Medulla oblongata (tissue), 1 donor: Measurements from ENCODE around the gene ZNF22.

ENCODE experiments used
- DNase-seq: peaks from one replicate; pipeline ENCODE4 v3.0.0-alpha.2; 2015; ENCODE audit errors: extremely low spot score

The ZNF22 gene

DNA sequence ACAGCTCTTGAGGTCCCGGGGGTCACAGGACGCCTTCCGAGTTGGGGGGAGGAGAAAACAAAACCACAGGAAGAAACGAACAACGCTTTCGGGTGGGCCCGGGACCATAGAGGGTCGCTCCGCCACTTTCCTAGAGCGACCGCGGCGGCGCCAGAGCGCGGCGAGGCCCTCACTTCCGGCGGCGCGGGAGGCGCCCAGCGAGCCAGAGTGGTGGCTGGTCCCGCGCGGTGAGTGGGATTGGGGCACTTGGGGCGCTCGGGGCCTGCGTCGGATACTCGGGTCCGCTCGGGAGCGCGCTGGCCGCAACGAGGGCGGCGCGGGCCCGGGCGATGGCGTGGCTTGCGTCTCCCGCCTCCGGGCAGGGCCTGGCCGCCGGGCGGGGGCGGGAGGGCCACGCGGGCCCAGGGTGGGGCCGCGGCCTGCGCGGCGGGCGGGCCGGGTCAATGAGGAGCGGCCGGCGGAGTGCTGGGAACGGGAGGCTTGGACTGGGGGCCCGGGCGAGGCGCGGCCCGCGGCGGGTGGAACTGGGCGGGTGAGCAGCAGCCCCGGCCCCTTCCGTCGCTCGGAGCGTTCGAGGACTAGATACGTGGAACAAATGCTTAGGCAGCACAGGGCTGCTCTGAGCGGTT, at the start of gene ZNF22:
Gene ZNF22 (plus strand): TSS at position 172 of the 629 bp plus-strand sequence. CDS start 2,446 bp downstream, outside the sequence.
- DNase-seq, result peak; percentile 68

DNA sequence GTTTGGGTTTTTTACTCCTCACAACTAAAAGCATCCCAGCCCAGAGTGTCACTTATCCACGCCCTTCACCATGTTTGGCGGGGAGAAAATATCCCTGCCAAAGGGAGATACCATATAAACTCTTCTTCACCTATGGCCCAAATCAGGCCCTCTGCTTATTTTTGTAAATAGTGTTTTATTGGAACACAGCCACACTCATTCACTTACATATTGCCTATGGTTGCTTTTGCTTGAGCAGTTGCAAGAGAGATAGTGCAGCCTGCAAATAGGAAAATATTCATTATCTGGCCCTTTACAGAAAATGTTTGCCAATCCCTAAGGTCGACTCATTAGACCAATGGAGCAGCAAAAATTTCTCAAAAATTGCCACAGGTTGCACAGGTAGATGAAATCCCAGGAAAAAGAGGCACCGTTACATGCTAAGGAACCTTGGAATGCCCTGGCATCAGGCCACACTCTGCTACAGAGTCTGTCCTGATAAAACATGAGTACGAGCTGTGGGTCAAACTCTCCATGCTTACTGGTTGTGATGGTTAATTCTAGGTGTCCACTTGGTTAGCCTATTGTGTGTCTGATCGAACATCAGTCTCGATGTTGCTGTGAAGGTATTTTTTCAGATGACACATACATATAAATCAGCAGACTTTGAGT, 49.0 kb upstream of the ZNF22 start:
- DNase-seq, result no peak

DNA sequence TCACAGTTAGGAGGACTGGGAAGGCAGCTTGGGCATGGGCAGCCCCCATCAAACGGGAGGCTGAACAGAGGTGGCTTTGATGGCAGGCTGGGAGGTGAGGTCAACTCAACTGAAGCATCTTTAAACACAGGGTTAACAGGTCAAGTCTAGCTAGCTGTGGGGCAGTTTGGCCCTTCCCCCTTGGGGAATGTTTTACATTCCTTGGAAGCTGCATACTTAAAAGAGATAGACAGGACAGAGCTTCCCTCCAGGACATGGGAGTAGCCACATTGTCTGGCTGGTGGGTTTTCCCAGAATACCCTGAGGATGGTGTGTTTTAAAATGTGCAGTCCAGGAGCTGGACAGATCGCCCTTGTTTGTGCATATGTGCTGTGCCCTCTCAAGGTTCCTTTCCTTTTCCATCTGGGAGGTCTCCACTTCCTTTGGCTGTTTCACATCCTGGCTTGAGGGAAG, 47.9 kb upstream of the ZNF22 start:
- no peak for DNase-seq

DNA sequence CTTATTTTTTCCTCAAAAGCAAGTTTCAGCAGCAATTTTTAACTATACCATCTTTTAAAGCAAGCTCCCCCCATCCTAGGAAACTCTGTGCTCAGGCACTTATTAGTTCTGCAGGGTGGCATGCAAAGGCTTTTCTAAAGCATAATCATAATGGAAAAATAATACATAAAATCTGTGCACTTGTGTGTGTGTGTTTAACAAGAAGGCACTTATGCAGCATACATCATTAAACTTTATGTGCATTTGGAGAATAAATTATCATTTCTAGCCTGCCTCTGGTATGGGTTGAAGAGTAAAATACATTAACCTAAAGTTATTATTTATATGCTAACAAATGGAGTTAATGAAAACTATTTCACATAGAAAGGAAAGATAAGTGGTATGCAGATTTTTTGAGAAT, 46.7 kb upstream of the ZNF22 start:
- DNase-seq, result no peak

DNA sequence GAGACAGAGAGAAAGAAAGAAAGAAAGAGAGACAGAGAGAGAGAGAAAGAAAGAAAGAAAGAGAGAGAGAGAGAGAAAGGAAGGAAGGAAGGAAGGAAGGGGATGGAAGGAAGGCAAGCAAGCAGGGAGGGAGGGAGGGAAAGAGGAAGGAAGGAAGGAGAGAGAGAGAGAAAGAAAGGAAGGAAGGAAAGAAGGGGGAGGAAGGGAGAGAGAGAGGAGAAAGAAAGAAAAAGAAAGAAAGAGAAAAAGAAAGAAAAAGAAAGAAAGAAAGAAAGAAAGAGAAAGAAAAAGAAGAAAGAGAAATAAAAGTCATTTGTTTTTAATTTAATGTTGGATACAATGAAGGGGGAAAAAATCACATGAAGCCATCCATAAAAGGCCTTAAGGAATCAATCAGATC, 45.8 kb upstream of the ZNF22 start:
- no peak for DNase-seq

DNA sequence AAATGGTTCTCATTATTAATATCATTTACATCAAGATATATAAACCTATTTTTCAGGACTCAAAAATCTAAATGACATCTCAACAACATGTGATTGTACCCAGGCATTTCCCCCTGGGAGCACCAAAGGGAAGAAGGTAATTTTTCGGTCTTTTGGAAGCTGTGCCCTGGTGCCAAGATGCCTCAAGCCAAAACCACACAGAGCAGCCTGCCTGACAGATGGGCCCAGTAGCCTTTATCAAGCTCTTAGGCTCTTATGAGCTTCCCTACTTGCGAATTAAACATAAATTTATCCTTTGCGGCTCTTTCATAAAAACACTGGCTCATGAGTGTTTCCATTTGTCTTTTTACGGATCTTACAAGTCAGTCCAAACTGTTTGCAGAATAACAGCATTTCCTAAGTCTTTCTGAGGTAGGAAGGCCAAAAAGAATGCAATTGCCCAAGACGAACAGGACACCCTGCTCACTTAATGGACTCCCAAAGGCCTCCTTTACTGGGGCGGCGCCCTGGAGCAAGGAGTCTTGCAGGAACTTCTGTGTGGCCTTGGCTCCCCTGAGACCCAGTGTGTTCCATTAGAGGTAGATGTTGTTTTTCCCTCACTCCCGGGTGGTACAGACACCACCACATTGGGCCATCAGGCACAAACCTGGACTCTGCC, 45.2 kb upstream of the ZNF22 start:
- no peak for DNase-seq

DNA sequence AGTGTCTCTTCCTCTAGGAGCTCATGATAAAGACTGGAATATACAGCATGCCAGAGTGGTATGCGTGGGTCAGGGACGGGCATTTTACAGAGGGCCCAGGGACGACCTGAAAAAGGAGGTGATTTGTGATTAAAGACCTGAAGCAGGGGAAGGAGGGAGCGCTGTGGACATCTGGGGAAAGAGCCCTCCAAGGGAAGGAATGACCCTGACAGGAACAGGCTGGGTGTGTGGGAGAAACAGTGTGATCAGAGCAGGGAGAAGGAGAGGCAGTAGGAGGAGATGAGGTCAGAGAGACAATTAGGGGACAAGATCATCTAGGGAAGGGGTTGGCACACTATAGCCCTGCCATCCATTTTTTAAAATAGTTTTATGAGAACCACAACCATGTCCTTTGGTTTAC, 44.5 kb upstream of the ZNF22 start:
- no peak for DNase-seq

DNA sequence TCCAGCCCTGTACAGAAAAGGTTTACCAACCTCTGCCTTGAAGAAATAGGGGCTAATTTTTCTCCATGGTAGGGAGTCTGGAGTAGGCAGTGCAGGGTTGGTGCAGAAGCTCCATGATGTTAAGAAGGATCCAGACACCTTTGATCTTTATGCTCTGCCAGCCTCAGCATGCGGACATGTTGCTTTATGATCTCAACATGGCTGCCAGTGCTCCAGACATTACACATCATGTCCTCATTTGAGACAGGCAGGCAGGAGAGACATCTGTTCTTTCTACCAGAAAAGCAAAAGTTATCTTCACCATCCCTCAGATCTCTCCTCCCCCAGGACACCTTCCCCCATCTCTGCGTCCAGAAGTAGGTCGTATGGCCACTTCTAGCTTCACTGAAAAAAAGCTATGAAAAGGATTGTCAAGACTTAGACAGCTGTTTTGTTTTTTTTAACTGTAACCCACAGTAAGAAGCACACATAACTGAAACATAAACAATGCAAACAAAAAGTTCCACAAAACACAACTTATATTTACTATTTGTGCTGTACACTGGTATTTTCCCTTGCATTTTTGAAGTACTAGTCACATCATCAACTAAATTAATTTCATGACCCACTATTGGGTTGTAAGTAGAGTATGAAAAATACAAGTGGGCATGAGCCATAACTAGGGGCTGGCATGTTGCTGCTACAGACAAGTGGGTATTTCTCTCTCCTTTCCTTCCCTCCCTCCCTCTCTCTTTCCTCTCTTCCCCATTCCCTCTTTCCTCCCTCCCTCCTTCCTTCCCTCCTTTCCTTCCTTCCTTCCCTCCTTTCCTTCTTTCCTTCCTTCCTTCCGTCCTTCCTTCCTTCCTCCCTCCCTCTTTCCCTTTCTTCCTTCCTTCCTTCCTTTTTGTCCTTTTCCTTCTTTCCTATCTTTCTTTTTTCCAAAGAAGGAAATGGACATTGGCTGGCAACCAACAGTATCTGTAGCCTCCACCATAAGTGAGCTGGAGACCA, 43.7 kb upstream of the ZNF22 start:
- DNase-seq, result no peak

DNA sequence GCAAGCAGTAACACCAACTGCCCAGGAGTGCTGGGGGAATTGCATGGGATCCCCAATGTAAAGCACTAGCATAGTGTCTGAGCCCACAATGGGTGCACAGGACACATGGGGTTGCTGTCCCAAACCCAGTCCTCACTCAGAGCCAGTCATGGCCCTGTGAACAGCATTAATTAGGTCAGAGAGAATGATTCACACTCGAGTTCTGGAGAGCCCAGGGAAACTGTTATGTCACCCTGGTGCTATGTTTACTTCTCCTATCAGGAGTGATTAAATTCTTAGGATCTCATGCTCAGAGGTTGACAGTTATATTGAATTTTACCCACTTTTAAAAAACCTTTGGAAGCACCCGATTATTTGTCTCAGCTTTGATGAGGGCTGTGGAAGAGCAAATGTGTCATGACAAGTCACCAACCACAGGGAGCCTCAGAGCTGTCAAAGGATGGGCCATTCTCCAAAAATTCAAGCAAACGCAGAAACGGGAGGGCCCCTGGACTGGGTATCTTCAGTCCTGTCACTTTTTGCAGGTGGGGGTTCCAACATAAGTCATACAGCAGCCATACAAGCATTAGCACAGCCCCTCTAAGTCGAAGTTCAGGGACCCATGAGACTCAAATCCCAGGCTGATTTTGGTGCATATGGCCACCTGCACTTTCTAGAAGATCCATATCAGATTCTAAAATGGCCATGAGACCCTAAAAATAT, 42.4 kb upstream of the ZNF22 start:
- DNase-seq, result peak; percentile 34

DNA sequence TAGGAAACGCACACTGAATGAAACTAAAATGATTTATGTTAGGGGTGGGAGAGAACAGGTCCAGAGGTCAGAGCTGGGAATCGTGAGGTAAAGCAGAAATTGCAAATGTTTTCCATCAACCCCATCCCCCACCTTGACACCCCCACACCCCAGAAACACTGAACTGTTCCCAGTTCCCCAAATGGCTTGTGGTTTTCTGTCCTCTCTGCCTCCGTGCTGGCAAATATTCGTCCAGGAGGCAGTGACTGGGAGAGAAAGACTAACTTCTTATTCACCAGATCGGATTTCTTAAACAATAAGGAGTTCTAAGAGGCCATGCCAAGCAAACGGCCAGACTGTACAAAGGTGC, 41.9 kb upstream of the ZNF22 start:
- no peak for DNase-seq

DNA sequence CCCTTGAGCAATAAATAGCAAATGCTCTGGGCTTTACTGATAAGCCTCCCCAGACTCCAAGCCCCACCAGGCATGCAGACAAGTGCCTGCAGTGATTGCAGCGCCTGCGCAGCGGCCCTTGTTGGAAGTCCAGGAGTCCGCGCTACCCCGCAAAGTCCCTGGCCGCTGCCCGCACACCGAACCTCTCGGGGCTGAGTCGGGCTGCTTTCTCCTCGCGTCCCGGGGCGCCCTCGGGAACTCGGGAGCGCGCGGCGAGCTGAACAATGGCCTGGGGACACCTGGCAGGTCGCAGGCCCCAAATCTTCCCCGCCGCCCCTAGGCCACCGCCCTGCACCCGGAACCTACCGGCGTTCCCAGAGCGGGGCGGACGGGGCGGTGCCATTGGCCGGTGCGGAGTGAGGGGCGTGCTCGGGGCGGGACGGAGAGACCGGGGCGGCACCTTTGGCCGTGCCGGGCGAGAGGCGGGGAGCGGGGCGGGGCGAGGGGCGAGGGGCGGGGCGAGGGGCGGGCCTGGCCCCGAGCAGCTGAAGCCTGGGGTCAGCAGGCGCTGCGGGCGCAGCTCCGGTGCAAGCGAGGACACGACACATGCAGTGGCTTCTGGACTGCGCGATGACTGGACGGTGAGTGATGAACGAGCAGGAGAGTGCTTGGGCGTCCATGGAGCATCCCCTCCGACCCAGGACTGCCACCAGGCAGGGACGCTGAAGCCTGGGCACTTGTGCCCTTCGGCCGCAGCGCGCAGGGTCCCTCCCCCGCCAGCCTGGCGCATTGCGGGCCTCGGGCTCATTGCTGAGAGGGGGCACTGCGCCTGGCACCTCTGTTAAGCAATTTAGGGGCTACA, 41.3 kb upstream of the ZNF22 start, which contains the start of gene RASSF4:
Gene RASSF4 (plus strand): TSS at position 556 of the 841 bp plus-strand sequence. CDS start 10,401 bp downstream, outside the sequence.
- peak; percentile 94 for DNase-seq

DNA sequence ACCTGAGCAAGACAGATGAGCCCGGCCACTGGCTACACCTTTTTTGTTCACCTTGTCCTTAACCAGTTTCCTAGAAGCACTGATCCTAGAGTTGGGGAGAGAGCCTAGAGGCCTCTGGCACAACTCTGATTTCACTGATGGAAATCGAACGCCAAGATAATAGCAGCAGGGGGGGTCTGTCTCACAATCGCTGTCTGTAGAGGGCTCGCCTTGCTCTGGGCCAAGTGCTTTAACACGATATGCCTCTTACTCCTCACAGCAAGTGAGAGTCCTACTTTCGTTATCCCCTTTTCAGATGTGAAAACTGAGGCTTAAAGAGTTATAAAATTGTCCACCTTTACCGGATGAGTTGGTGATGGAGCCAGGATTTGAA, 40.6 kb upstream of the ZNF22 start:
- DNase-seq, result peak; percentile 35

DNA sequence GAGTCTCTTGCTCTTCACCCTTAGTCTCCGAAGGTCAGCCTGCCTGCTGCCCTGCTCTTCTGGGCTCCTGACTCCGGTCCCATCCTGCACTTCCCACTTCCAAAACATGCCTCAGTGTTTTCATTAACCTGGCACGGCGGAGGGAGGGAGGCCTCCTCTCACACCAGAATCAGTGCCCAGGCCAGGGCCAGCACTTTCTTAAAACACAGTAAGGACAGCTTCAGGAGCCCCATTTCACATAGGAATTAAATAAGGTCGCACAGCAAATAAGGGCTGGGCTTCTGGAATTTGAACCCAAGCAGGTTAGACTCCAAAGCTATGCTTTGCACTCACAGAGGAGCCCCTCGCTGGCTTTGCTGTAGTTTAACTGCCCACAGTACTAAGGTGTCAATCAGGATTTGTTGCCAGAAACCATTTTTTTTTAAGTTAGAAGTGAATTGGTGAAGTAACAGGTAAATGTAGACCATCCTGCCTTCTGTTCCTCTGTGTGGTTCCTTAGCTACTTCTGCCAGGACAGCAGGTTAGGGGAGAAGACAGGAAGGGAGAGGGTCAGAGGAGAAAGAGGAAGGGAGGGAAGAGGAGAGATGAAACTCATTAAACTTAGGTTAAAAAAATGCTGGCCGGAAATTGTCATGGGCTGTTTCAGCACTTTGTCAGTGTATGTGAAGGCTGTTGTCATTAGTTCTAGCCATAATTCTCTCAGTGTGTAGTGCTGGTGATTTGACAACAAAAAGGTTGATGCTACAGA, 40.1 kb upstream of the ZNF22 start:
- peak; percentile 50 for DNase-seq

DNA sequence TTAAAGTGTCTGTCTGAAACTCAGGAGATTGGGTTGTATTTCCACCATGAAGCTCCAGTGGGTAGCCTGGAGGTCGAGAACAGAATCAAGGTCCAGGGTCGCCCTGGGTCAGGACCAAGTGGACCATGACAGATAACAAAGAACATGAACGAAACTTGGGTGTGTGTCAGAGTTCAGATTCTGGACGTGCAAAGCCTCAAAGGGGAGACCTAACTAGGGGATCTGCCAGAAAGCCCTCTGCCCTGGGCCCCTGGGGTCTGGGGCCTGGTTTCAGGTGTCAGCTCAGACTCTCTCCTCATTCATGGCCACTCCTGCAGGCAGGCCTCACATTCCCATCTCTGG, 39.5 kb upstream of the ZNF22 start:
- DNase-seq, result no peak

DNA sequence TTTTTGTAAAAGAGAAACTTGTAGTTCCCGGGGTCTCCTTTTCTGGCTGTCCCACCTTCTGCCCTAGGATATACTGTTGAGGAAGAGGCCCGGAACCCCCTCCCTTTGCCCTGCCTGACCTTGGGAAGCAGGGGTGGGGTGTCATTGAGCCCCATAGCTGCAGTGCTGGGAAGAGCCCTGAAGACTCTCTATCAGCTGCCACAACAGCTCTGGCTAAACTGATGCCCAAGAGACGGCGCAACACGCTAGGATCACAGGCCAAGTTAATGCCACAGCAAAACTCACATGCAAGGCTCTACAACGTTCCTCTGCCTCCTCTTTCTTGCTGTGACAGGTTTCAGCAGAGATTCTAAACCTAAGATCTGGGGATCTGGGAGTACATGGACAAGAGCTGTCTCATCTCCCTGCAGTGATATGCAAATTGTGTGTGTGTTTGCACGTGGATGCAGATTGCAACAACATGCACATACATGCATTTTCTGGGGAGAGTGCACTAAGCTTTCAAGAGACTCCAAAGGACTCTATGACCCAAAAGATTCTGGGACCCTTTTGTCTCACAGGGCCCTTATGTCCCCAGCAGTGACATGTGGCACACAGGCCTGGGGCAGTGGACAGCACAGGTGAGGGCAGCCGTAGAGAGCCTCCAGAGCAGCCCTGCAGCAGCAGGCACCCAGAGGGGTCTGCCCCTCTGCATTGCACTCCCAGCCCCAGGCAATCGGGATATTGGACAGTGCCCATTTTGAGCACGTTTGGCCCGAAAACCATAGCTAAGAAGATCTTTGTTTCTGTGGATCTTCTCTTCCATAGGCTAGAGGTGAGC, 38.6 kb upstream of the ZNF22 start:
- peak; percentile 49 for DNase-seq

DNA sequence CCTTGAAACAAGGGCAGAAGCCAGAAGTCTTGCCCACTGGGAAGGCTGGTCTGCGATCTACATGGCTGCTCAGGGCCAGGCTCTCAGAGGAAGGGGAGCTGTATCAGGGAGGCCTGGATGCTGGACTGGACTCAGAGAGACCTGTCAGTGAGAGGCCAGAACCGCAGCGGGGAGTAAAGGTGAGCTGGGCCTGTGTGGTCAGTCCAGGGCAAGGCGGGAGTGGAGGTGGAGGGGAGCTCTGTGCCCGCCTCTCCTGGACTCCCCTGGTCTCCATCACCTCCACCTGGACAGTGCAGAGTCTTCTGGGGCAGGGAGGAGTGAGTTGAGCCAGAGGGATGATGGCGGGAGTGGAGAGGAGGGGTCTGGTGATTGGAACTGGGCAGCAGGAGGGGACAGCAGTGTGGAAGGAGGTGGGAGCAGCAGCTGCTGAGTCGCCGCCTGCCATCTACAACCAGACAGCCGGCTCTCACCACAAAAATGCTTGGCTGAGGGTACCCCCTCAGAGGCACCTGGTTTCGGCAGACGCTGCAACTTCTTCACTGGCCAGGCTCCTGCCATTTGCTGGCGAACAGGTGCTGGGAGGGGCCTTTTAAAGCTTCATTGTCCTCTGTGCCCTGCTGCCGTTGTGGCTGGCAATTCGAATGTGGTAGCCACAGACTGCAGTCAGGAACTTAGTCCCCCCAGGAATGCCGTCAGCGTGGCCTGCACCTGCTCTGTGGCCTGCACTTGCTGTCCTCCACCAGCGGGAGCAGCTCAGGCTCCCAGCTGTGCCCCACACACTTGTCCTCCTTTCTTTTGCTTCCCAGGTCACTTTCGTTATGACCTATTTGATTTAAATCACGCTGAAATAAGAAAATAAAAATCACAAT, 37.6 kb upstream of the ZNF22 start:
- peak; percentile 68 for DNase-seq

DNA sequence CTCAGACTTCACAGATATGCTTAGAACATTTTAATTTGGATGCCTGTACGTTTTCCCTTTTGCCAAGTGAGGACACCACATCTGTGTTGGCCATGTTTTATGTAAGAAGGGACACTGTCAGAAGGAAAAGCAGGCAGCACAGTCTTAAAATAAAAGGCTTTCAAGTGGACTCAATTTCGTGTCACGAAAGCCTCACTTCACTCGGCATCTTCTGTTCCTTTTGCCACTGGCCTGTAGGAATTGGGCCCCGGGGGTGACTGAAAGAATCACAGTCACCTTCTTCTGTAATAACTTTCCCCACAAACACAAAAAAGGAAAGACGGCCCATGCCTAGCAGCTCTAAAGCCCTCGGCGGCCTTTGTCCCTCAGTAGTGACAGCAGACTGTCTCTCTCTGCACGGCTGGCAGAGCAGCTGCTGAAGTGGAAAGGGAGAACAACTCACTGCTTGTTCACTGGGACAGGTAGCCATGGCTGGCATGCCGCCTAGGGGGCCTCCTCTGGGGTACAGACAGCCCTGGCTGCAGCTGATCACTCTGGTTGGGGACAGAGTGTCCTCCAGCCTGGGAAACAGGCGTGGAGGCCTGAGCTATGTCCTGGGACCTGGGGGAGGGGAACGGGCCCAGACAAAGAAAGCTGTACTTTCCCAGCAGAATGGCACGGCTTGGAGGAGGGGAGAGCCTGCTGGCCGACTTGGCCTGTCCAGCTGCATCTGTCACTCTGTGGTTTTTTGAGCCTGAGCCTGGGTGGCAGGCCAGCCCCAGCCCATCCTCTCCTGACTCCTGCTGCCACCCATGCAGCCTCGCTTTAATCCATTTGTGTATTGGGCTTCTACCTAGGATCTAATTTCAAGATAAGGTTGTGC, 36.7 kb upstream of the ZNF22 start:
- DNase-seq, result peak; percentile 97
